Testis (tissue), 3 donors: ENCODE data around the gene POMT2. TPM values are rescaled to one million over a fixed set of nuclear protein-coding genes. Genes with fewer than 3 reads are reported as not detected.

Source experiments
- DNase-seq: peaks from one replicate; pipeline ENCODE4 v3.0.0-alpha.2; 2019
- H3K27ac ChIP-seq, 2 donors: fragments of 200-600 bp; sonication (generic); one replicate each; pipeline ENCODE4 v1.5.1; 2019
- H3K27me3 ChIP-seq: fragments of 200-600 bp; sonication (generic); one replicate; pipeline ENCODE4 v1.5.1; 2019
- H3K36me3 ChIP-seq: fragments of 200-600 bp; sonication (generic); one replicate; pipeline ENCODE4 v1.5.1; 2017; ENCODE audit warnings: low read depth; ENCODE audit errors: missing control alignments
- H3K4me1 ChIP-seq: fragments of 200-600 bp; sonication (generic); one replicate; pipeline ENCODE4 v1.5.1; 2019
- H3K4me3 ChIP-seq, 2 donors: fragments of 200-600 bp; sonication (generic); one replicate each; pipeline ENCODE4 v1.5.1; 2017 to 2019
- H3K9me3 ChIP-seq: fragments of 200-600 bp; sonication (generic); one replicate; pipeline ENCODE4 v1.5.1; 2017
- CTCF ChIP-seq, 3 experiments: fragments of 450-650 bp in 2 of 3; fragments of 200-600 bp in 1 of 3; sonication (generic) in 1 of 3; IDR thresholded peaks; one replicate each; pipeline ENCODE4 v1.5.1; 2016 to 2019; ENCODE audit warnings: antibody characterized with exemption in 3 of 3, mild to moderate bottlenecking in 2 of 3, moderate library complexity in 1 of 3
- POLR2A ChIP-seq: fragments of 450-650 bp; IDR thresholded peaks from one replicate; pipeline ENCODE4 v1.6.1; 2017; ENCODE audit warnings: antibody characterized with exemption, mild to moderate bottlenecking, moderate library complexity
- WGBS, 2 donors: methylation state at CpG; one replicate each; pipeline ENCODE4 v1.1.5; 2018; 5-methylcytosine and 5-hydroxymethylcytosine counted together
- intact Hi-C: fragments of 100-400 bp; cut with DNase I; formaldehyde crosslinking; loops from one replicate; pipeline ENCODE4 v1.15.1; 2023; ENCODE audit warnings: low total_unique reads
- polyA plus RNA-seq: library from polyadenylated mRNA; stranded (reverse); fragments of 350-450 nt; fragmentation: Illumina TruSeq; extraction: RNeasy Lipid Tissue Mini Kit (QIAGEN cat#74804); gene quantifications from one replicate; pipeline ENCODE4 v1.2.3, GENCODE V29; 2014; ENCODE audit warnings: low read depth, low replicate concordance; ENCODE audit not compliant: insufficient read depth
- total RNA-seq, 2 donors: library from RNA; depleted of rRNA; stranded (reverse); fragments of >200 nt; gene quantifications; one replicate each; pipeline ENCODE4 v1.2.3, GENCODE V29; 2016

POMT2 gene
- total and polyA plus RNA-seq, 3 donors from 2014 or later = 108 to 162 (median 127) TPM

DNA sequence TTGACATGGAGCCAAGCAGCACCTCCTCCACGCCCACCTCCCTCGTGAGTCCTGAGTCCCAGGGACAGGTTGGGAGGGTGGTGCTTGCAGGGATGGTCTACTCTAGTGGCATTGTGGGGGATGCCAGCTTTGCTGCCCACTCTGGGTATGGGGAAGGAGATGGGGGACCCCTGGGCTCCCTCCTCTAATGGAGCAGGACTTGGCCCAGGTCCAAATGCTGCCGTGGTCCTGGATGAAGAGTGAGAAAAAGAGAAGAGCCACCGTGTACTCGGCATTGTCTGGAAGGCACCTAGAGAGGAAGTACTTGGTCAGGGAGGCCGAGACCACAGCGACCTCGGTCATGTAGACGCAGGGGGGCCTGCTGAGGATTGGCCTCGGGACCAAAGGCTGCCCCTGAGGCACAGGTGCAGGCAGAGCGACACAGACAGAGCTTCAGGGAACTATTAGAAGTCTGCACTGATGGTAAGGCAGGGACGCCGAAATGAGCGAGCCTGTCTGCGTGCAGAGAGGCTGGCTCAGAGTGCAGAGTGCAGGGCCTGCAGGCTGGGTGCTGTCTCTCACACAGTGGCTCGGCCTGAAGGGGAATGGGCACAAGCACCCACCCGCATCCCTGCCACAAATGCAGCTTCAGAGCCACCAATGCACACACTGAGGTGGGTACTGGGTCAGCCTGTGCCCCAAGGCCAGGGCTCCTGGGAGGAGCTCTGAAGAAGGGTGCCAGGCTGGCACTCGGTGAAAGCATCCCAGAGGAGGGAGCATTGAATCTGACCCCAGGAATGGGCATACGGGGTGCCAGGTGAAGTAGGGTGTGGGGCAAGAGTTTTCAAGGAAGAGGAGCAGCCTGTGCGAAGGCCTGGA, 67.1 kb downstream of the POMT2 start:
- H3K27ac ChIP-seq = no peak overlapping the region
- H3K36me3 ChIP-seq = no peaks in the 10 kb centered on the region
- no peak for DNase-seq
- no peaks in the 10 kb centered on the region for H3K27me3 ChIP-seq
- 72 to 73% methylated on average over 16 to 20 of the region's 20 CpGs for WGBS, 2 donors
- intact Hi-C loops = no loop called here
- TF ChIP-seq POLR2A (no peak), CTCF (IDR thresholded peaks at IDR 0.05) (no peak)
- peaks cover 18% of the 10 kb centered on the region for H3K4me1 ChIP-seq
- no peak overlapping the region for H3K4me3 ChIP-seq
- H3K9me3 ChIP-seq = no peaks in the 10 kb centered on the region

- Histone ChIP-seq H3K27ac (peak overlapping the region in 1 of 2 donors; percentile 52), H3K4me3 (no peak overlapping the region), H3K4me1 (peaks cover 18% of the 10 kb centered on the region), H3K36me3 (no peaks in the 10 kb centered on the region), H3K9me3 (no peaks in the 10 kb centered on the region), H3K27me3 (no peaks in the 10 kb centered on the region)
- DNase-seq = no peak
- intact Hi-C loops = no loop called here
- 89 to 91% methylated on average over 11 of the region's 11 CpGs for WGBS, 2 donors
- TF ChIP-seq POLR2A = no peak
- TF ChIP-seq CTCF (IDR thresholded peaks at IDR 0.05) = no peak
Observed at GRCh38 chr14:77251870-77252269, 68.8 kb downstream of the POMT2 start.

- Histone ChIP-seq H3K27me3 (no peaks in the 10 kb centered on the region), H3K27ac (peak overlapping the region in 1 of 2 donors; percentile 52), H3K4me1 (peaks cover 18% of the 10 kb centered on the region), H3K4me3 (no peak overlapping the region), H3K36me3 (no peaks in the 10 kb centered on the region), H3K9me3 (no peaks in the 10 kb centered on the region)
- DNase-seq = no peak
- intact Hi-C loops = no loop called here
- WGBS, 2 donors = 34 to 59% methylated on average over 6 of the region's 6 CpGs
- no peak for TF ChIP-seq POLR2A
- TF ChIP-seq CTCF (IDR thresholded peaks at IDR 0.05) = no peak
Observed at GRCh38 chr14:77250927-77251326, 69.8 kb downstream of the POMT2 start.

DNA sequence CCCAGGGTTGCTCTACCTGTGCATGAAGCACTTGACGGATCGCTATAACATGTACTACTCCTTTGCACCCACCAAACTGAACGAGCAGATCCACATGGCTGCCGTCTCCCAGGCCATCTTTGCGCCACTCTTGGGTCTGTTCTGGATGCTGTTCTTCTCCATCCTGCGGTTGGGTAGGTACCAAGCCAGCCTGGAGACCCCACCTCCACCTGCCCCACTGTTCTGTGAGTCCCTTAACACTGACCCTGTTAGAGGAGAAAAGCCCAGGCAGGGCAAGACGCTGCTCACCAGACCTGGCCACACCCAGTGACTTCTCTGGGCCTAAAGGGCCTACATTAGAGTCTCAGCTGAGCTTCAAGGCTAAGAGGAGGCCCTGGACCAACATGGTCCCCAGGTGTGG, 71.4 kb downstream of the POMT2 start:
- no peak overlapping the region for H3K4me3 ChIP-seq
- no peak overlapping the region for H3K27ac ChIP-seq
- H3K36me3 ChIP-seq = no peaks in the 10 kb centered on the region
- intact Hi-C loops = no loop called here
- H3K27me3 ChIP-seq = no peaks in the 10 kb centered on the region
- H3K9me3 ChIP-seq = no peaks in the 10 kb centered on the region
- peaks cover 18% of the 10 kb centered on the region for H3K4me1 ChIP-seq
- DNase-seq = no peak
- TF ChIP-seq POLR2A (no peak), CTCF (IDR thresholded peaks at IDR 0.05) (no peak)
- 97 to 98% methylated on average over 6 to 7 of the region's 7 CpGs for WGBS, 2 donors

DNA sequence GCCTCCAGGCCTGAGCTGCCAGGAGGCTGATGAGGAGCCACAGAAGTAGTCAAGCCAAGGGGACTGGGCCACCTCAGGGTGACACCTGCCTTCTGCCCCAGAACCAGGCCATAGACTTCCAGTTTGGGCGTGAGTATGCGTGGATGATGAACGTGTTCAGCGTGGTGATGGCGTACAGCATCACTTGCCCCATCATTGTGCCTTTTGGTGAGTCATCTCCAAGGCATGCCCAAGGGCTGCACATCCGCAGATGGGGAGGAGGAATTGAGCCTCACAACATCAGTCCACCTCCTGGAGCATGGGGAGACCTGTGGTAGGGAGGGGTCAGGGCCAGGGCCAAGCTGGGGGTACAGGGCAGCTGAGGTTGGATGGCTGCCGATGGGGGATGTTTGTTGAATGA, 72.0 kb downstream of the POMT2 start:
- peaks cover 18% of the 10 kb centered on the region for H3K4me1 ChIP-seq
- WGBS, 2 donors = 95 to 97% methylated on average over 5 to 7 of the region's 7 CpGs
- no peak overlapping the region for H3K4me3 ChIP-seq
- no peaks in the 10 kb centered on the region for H3K36me3 ChIP-seq
- no peaks in the 10 kb centered on the region for H3K27me3 ChIP-seq
- DNase-seq = no peak
- no peak overlapping the region for H3K27ac ChIP-seq
- TF ChIP-seq CTCF (IDR thresholded peaks at IDR 0.05) = no peak
- TF ChIP-seq POLR2A = no peak
- intact Hi-C loops = no loop called here
- H3K9me3 ChIP-seq = no peaks in the 10 kb centered on the region
